ENCODE data around the gene TMEM183A.

TMEM183A gene

DNA sequence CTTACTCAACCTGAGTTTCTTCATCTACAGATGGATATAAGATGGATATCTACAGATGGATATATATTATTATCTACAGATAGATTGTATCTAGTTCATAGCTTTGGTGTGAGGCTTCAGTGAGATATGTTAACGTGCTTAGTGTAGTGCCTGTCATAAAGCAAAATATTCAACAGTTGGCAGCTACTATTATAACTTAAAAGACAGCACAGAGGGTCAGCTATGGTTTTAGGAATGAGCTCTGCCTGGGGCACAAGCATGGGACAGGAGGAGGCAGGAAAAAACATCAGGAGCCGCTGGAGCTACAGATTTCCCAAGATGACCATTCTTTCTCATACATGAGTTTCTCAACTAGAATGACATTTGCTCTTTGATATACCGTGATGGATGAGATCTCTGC lies 38.8 kb upstream of the TMEM183A start:
- Mint-ChIP-seq H3K4me1 (peaks cover 36% of the 10 kb centered on the region), H3K36me3 (ENCODE audit: low read depth) (peaks cover 9% of the 10 kb centered on the region), H3K4me3 (peak overlapping the region; percentile 87 to 97 (median 91)), H3K27me3 (ENCODE audit: low read depth) (peaks cover 10% of the 10 kb centered on the region), H3K27ac (no peak overlapping the region), H3K9me3 (no peaks in the 10 kb centered on the region)
- TF ChIP-seq, protein P1, sequence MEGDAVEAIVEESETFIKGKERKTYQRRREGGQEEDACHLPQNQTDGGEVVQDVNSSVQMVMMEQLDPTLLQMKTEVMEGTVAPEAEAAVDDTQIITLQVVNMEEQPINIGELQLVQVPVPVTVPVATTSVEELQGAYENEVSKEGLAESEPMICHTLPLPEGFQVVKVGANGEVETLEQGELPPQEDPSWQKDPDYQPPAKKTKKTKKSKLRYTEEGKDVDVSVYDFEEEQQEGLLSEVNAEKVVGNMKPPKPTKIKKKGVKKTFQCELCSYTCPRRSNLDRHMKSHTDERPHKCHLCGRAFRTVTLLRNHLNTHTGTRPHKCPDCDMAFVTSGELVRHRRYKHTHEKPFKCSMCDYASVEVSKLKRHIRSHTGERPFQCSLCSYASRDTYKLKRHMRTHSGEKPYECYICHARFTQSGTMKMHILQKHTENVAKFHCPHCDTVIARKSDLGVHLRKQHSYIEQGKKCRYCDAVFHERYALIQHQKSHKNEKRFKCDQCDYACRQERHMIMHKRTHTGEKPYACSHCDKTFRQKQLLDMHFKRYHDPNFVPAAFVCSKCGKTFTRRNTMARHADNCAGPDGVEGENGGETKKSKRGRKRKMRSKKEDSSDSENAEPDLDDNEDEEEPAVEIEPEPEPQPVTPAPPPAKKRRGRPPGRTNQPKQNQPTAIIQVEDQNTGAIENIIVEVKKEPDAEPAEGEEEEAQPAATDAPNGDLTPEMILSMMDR (IDR thresholded peaks at IDR 0.05; ENCODE audit: unreplicated experiment in 3 of 3) = no peak

DNA sequence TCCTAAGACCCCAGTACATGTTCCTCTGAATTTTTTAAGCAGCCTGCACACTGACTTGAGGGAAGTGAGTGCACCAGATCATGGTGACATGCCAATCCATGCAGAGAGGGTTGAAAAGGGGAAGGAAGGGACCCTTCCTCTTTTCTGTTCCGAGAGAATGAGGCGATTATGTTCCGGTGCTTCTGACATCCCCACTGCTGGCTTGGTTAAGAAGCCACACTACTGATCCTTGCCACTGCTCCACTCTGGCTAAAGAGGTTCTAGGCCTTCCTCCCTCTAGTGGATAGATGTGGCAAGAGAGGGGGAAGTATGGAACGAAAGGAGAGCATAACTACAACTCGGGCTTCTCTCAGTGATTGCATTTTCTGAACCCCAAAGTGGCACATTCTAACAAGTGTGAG lies 38.3 kb upstream of the TMEM183A start:
- TF ChIP-seq, protein P1 (IDR thresholded peaks at IDR 0.05; ENCODE audit: unreplicated experiment in 3 of 3) = peak; percentile 50 to 61 (median 56)
- Mint-ChIP-seq H3K36me3 (ENCODE audit: low read depth) (peaks cover 5% of the 10 kb centered on the region), H3K4me3 (peak overlapping the region; percentile 87 to 97 (median 91)), H3K27ac (peak overlapping the region; percentile 17 to 87 (median 69)), H3K27me3 (ENCODE audit: low read depth) (peaks cover 15% of the 10 kb centered on the region), H3K4me1 (peaks cover 31% of the 10 kb centered on the region), H3K9me3 (no peaks in the 10 kb centered on the region)

DNA sequence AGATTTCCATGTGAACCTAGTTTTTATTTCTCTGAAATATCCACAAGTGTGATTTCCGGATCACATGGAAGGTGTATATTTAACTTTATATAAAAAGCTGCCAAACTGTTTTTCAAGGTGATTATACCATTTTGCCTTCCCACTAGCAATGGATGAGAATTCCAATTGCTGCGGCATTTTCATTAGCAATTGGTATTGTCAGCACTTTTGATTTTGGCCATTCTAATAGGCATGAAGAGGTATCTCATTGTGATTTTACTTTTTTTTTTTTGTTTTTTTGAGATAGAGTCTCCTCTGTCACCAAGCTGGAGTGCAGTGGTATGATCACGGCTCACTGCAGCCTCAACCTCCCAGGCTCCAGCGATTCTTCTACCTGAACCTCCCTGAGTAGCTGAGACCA lies 35.1 kb upstream of the TMEM183A start:
- no peaks in the 10 kb centered on the region for H3K9me3 Mint-ChIP-seq
- H3K27ac Mint-ChIP-seq = no peak overlapping the region
- no peak overlapping the region for H3K4me3 Mint-ChIP-seq

DNA sequence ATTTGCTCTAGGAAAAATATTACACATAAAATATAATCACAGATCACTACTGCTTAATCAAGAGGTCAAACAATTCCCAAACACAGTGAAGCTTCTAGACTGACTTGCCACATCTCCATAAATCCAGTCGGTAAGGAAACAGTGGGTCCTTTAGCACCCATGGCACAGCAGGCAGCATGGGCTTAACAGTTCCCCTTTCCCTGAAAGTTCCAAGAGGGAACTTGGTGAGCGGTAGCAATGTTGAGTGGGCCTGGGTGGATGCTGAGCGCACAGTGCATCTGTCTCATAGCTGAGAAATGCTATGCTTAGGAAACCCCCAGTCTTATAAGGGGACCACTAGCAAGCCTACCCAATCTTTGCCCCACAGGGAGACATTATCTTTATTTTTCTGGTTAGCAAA lies 32.3 kb upstream of the TMEM183A start:
- no peak overlapping the region for H3K27ac Mint-ChIP-seq
- no peak overlapping the region for H3K4me3 Mint-ChIP-seq
- peaks cover 57% of the 10 kb centered on the region for H3K27me3 Mint-ChIP-seq (ENCODE audit: low read depth)
- H3K36me3 Mint-ChIP-seq (ENCODE audit: low read depth) = no peaks in the 10 kb centered on the region
- no peaks in the 10 kb centered on the region for H3K9me3 Mint-ChIP-seq
- H3K4me1 Mint-ChIP-seq = no peaks in the 10 kb centered on the region
- TF ChIP-seq, protein P1 (IDR thresholded peaks at IDR 0.05; ENCODE audit: unreplicated experiment in 3 of 3) = no peak

More for the DNA sequence above, 35.1 kb upstream of the TMEM183A start:
- TF ChIP-seq, protein P1 (IDR thresholded peaks at IDR 0.05; ENCODE audit: unreplicated experiment in 3 of 3) = no peak
- peaks cover 36% of the 10 kb centered on the region for H3K27me3 Mint-ChIP-seq (ENCODE audit: low read depth)
- peaks cover 17% of the 10 kb centered on the region for H3K4me1 Mint-ChIP-seq
- no peaks in the 10 kb centered on the region for H3K36me3 Mint-ChIP-seq (ENCODE audit: low read depth)

DNA sequence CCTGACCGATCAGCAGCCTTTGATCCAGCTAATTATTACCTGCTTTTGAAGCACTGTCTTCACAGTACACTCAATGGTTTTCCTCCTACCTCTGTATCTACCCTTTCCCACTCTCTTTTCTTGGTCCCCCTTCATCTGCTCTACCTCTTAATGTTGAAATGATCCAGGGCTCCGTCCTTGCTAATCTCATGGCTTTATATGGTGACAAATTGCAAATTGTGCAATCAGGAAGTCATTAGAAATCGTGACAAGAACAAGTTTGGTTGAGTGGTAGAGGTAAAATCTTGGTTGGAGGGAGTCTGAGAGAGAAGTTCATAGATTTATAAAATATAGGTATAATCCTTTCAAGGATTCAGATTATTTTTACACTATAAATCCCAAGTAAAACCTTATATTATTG lies 30.5 kb upstream of the TMEM183A start:
- Mint-ChIP-seq H3K9me3 (no peaks in the 10 kb centered on the region), H3K4me1 (no peaks in the 10 kb centered on the region), H3K27ac (no peak overlapping the region), H3K4me3 (no peak overlapping the region), H3K36me3 (ENCODE audit: low read depth) (no peaks in the 10 kb centered on the region), H3K27me3 (ENCODE audit: low read depth) (peaks cover 57% of the 10 kb centered on the region)
- TF ChIP-seq, protein P1 (IDR thresholded peaks at IDR 0.05; ENCODE audit: unreplicated experiment in 3 of 3) = no peak

DNA sequence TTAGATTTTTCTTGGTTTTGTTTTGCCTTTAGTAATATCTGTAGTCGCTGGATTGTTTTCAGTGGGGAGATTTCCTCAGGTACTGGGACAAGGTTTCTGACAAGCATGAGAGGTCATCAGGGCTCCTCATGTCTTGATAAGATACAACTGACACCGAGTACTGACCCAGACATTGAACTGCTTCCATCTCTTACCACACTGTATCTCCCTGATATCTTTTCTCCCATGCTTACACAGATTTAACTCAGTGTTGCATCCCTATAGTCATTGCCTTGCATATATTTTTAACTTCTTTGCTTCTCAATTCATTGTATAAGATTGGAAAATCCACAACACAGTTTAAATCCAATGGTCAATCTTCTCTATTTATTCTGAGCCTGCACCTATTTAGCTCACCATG lies 27.7 kb upstream of the TMEM183A start:
- H3K4me1 Mint-ChIP-seq = no peaks in the 10 kb centered on the region
- no peaks in the 10 kb centered on the region for H3K9me3 Mint-ChIP-seq
- TF ChIP-seq, protein P1 (IDR thresholded peaks at IDR 0.05; ENCODE audit: unreplicated experiment in 3 of 3) = no peak
- no peaks in the 10 kb centered on the region for H3K36me3 Mint-ChIP-seq (ENCODE audit: low read depth)
- H3K27ac Mint-ChIP-seq = no peak overlapping the region
- no peak overlapping the region for H3K4me3 Mint-ChIP-seq
- peaks cover 40% of the 10 kb centered on the region for H3K27me3 Mint-ChIP-seq (ENCODE audit: low read depth)
